ENCODE results near the gene ZSCAN22. TPM values are rescaled to one million over a fixed set of nuclear protein-coding genes. Genes with fewer than 3 reads are reported as not detected.
"Not testable (repeated sequence)": the region's sequence is repeated elsewhere in the genome, so short reads cannot be mapped to it uniquely, and the experiment has no call there.

ZSCAN22 gene
- total RNA-seq, 1 experiment from 2014 or later = 3.6 TPM

- DNase-seq (ENCODE audit: low read depth) = peak; percentile 46
Observed at GRCh38 chr19:58317476-58318072, 9.2 kb upstream of the ZSCAN22 start.

DNA sequence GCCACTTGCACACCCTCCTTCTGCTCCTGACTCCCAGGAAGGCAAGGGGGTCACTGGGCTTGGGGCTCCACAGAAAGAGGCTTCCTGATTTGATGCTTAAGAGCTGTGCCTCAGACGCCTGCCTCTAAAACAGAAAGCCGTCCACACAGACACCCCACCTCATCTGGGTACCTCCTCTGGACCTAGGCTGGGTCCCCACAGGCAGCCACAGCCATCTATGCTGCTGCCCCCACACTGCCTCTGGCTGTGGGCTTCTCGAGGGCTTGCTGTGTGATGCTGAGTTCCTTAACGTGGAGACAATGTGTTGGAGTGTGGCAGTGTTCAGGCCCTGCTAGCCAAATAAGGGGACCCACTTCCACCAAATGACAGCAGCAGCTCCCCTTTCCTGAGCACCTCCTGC is 8.5 kb upstream of the ZSCAN22 start:
- DNase-seq (ENCODE audit: low read depth) = no peak

DNA sequence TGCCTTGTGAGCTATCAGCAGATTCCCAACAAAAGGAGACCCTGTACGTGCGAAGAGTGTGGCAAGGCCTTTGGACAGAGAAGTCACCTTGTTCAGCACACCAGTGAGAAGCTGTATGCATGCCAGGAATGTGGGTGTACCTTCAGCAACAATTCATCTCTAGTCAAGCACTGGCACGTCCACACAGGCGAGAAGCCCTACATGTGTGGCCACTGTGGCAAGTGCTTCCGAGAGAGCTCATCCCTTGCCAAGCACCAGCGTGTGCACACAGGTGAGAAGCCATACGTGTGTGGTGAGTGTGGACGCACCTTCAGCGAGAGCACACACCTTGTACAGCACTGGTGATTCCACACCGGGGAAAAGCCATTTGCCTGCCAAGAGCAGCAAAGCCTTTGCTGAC is 7.6 kb upstream of the ZSCAN22 start:
- DNase-seq (ENCODE audit: low read depth) = no peak

GRCh38 chr19:58325311-58326022 is 1.3 kb upstream of the ZSCAN22 start:
- DNase-seq (ENCODE audit: low read depth) = peak; percentile 28

DNA sequence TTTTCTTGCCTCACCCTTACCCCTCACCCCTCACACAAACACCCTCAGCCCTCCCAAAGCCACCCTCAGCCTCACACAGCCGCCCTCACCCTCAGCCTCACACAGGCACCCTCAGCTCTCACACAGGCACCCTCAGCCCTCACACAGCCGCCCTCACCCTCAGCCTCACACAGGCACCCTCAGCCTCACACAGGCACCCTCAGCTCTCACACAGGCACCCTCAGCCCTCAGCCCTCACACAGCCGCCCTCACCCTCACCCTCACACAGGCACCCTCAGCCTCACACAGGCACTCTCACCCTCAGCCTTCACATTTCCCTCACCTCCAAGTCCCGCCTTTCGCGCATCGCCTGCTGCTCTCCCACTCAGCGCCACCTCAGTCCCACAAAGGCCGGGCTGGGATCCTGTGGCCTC is 287 bp upstream of the ZSCAN22 start:
- no peak for DNase-seq (ENCODE audit: low read depth)

DNA sequence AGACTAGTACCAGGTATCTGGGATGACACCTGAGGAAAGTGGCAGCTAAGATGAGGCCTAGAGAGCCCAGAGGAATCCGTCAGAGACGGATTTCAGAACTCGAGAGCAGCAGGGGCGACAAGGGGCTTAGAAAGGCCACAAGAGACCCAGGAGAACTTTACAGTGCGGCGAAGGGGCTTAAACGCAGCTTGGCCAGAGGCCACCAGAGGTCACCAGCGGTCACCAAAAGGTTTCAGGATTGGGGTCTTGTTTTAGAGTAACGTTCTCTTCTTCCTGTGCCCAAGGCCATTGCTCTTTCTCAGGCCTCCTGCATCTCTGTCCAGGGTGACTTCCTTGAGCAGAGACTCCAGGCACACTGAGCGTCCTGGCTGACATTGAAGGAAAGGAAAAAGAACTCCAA is 2.2 kb downstream of the ZSCAN22 start:
- no peak for DNase-seq (ENCODE audit: low read depth)

DNA sequence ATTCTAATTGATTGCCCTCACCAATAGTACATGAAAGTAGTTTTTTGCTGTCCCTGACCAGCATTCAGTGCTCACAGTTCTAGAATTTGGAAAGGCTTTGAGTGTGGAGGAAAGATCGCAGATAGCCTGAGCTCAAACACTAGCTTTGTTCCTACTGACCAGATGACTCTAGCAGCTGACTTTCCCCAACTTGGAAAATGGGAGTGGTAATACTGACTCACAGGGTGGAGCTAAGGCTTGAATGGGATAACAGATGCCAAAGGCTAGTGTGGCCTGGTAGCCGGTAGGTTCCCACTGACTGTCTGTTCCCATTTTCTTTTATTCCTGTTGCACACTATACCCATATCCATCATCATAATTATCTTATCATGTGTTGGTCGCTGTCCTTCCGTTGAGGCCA is 3.7 kb downstream of the ZSCAN22 start:
- DNase-seq (ENCODE audit: low read depth) = peak; percentile 71

- no peak for DNase-seq (ENCODE audit: low read depth)
Observed at GRCh38 chr19:58332697-58333096, 5.9 kb downstream of the ZSCAN22 start.

DNA sequence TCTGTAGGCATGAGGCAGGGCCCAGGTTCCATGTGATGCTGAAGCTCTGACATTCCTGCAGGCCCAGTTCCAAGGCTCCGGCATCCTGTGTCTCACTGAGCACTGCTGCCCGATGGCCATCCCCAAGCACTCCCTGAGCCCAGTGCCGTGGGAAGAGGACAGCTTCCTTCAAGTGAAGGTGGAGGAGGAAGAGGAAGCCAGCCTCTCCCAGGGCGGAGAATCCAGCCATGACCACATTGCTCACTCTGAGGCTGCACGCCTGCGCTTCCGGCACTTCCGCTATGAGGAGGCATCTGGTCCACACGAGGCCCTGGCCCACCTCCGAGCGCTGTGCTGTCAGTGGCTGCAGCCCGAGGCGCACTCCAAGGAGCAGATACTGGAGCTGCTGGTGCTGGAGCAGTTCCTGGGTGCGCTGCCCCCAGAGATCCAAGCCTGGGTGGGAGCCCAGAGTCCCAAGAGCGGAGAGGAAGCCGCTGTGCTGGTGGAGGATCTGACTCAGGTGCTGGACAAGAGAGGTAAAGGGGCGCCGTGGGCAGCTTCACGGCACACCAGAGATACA is 8.0 kb downstream of the ZSCAN22 start:
- no peak for DNase-seq (ENCODE audit: low read depth)

GRCh38 chr19:58335630-58336029 is 8.8 kb downstream of the ZSCAN22 start:
- DNase-seq (ENCODE audit: low read depth) = no peak

- DNase-seq (ENCODE audit: low read depth) = no peak
Observed at GRCh38 chr19:58336216-58336615, 9.4 kb downstream of the ZSCAN22 start.

DNA sequence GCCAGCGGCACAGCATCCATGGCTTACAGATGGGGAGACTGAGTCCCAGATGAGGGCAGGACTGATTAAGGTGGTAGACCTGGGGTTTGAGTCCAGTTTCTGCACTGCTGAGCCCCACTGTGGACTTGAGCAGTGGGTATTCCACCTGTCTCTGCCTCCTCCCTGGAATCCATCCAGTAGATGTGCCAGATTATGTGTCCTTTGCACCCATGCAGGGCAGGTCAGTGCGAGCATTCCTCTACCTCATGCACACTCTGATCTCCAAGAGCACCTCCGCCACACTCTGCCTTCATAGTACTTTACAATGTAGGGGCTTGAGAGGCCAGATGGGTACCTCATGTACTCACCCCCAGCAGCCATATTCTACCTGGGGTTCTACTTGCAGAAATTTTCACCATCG is 10.0 kb downstream of the ZSCAN22 start:
- DNase-seq (ENCODE audit: low read depth) = no peak

DNA sequence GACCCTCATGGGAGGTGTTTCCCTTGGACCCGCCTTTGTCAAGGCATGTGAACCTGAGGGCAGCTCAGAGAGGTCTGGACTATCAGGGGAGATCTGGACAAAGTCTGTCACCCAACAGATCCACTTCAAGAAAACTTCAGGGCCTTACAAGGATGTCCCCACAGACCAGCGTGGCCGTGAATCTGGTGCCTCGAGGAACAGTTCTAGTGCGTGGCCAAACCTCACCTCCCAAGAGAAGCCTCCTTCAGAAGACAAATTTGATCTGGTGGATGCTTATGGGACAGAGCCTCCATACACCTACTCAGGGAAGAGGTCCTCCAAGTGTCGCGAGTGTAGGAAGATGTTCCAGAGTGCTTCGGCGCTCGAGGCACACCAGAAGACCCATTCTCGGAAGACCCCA is 11.5 kb downstream of the ZSCAN22 start:
- DNase-seq (ENCODE audit: low read depth) = no peak

GRCh38 chr19:58338825-58339558 is 12.2 kb downstream of the ZSCAN22 start:
- peak; percentile 33 for DNase-seq (ENCODE audit: low read depth)

- DNase-seq (ENCODE audit: low read depth) = no peak
Observed at GRCh38 chr19:58345558-58345957, 18.8 kb downstream of the ZSCAN22 start.

GRCh38 chr19:58346961-58347929 is 20.5 kb downstream of the ZSCAN22 start:
- DNase-seq (ENCODE audit: low read depth) = peak; percentile 71

DNA sequence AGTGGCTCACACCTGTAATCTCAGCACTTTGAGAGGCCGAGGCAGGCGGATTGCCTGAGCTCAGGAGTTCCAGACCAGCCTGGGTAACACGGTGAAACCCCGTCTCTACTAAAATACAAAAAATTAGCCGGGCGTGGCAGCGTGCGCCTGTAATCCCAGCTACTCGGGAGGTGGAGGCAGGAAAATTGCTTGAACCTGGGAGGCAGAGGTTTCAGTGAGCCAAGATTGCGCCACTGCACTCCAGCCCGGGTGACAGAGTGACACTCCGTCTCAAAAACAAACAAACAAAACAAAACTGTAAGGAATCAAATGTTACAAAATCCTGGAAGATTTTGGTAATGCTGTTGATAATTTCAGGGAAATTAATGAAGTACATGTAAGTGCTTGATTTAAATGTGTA is 21.3 kb downstream of the ZSCAN22 start:
- DNase-seq (ENCODE audit: low read depth) = not testable (repeated sequence)

DNA sequence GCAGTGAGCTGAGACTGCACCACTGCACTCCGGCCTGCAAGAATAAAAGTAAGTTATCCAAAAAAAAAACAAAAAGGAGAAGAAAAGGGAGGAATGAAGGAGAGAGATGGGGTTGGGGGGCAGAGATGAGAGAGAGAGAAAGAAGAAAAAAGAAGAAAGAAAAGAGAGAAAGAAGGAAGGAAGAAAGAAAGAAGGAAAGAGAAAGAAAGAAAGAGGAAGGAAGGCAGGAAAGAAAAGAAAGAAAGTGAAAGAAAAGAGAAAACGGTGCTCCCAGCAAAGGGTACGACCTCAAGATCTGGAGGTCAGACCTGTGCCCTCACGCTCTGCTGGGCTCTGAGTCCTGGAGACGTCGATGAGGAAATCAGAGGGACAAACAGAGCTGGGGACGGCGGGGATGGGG is 22.8 kb downstream of the ZSCAN22 start:
- no peak for DNase-seq (ENCODE audit: low read depth)

DNA sequence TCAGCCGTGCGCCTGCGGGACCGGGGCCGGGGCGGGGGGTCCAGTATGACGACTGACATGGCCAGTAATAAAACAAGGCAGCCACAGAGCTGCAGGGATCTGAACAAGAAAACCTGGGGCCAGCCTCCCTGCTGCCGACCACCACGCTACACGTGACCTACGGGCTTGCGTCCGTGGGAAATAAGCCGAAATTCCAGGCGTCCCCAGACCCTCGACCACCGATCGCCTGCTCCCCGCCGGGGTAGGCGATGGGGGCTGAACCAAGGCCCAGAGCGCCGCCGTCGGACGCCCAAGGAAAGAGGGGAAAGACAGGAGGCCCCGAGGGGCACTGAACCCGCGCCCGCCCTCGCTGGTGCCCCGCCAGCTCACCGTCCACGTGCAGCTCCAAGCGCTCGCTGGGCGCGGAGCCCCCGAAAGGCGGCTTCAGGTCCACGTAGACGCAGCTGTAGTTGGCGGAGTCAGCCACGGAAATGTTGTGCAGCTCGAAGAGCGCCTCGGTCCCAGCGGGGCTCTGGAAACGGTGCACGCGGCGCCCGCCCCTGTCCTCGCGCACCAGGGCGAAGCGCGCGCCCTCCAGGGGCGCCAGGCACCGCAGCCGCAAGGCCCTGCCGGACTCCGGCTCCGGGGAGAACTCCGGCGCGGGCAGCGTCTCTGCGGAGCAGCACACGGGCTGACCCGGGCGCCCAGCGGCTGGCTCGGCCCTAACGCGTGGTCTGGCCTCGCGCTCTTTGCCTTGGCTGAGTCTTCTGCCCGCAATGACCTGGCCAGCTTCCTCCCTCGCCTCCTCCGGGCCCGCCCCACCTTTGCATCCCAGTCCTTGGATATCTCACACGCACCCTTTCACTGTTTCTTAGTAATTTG is 23.4 kb downstream of the ZSCAN22 start:
- no peak for DNase-seq (ENCODE audit: low read depth)

GRCh38 chr19:58350871-58351557 is 24.2 kb downstream of the ZSCAN22 start:
- no peak for DNase-seq (ENCODE audit: low read depth)
